ENCODE results near the gene GLG1.
"Not testable (repeated sequence)": the region's sequence is repeated elsewhere in the genome, so short reads cannot be mapped to it uniquely, and the experiment has no call there.

The GLG1 gene

DNA sequence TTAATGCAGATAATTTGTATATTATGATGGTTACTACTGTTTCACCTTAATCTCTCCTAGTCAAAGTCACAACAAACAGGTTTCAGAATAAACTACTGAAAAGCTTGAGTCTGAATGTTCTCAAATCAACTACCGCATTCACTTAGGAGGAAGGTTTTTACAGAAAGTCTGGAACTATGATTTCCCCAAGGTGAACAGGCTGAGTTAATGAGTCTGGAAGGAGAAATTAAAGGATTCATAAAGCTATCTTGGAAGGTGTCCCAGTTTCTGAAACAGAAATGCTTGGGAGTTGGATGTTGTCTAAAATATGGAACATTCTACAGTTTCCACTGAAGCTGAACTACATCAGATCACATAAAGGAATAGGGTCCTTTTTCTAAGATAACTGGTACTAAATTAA, 69.2 kb downstream of the GLG1 start:
- not testable (repeated sequence) for DNase-seq (ENCODE audit: low read depth)

DNA sequence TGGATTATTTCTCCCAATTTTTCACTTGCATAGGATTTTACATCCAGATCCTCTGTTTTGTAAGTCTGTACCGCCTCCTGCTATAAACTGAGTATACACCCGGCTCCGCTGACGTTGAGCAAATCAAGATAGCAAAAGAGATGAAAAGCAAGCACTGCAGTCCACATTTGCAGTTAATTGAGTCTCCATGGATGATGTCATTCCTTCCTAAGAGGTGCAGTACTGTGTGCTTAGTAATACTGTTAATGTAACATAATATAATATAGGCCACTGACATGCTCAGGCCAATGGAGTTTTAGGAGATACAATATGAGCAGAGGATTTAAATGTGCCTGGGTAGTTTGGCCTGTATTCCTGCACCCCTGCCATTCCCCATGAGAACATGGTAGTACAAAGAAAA, 72.3 kb downstream of the GLG1 start:
- peak; percentile 39 for DNase-seq (ENCODE audit: low read depth)

DNA sequence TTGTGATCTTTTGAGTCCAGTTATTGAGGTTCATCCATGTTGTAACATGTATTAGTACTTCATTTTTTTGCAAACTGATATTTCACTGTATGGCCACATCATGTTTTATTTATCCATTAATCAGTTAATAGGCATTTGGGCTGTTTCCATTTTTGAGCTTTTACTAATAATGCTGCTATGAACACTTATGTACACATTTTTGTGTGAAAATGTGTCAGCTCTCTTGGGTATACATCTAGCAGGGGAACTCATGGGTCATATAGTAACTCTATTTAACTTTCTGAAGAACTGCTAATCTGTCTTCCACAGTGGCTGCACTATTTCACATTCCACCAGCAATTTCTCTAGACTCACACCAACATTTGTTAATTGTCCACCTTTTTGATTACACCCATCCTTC, 82.0 kb downstream of the GLG1 start:
- DNase-seq (ENCODE audit: low read depth) = no peak

DNA sequence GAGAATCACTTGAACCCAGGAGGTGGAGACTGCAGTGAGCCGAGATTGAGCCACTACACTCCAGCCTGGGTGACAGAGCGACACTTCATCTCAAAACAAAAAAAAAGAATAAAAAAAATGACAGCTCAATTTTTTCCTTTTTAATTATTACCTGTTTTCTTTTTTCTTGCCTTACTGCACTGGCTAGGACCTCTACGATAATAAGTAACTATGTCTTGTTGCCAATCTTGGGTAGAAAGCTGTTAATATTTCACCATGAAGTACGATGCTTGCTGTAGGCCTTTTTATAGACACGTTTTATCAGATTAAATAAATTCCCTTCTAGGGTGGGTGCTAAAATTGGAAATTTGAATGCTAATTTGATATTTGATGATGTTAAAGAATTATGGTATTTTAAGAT, 82.8 kb downstream of the GLG1 start:
- no peak for DNase-seq (ENCODE audit: low read depth)

DNA sequence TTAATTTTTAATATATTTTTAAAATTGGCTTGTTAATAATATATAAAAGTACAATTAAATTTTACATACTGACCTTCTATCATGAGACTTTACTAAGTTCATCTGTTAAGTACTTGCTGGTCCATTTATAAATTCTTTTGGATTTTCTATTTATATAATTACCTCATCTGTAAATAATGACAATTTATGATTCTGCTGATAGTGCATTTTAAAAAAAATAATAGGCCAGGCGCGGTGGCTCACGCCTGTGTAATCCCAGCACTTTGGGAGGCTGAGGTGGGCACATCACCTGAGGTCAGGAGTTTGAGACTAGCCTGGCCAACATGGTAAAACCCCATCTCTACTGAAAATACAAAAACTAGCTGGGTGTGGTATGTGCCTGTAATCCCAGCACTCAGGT, 83.2 kb downstream of the GLG1 start:
- DNase-seq (ENCODE audit: low read depth) = not testable (repeated sequence)

DNA sequence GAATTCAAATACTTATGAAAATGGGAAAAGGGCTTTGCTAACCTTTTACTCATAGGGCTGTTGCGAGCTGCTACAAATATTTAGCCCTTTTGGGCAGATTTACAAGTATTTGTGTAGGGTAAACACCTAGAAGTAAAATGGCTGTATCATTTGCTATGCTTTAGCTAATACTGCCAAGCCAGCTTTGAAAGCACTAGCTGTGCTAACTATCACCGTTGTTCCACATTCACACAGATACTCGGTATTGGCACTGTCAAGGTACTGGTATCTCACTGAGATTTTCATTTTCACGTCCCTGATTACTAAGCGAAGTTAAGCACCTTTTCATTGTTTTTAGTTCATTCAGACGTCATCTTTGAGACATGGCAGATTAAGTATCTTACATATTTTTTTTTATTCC, 84.8 kb downstream of the GLG1 start:
- no peak for DNase-seq (ENCODE audit: low read depth)

DNA sequence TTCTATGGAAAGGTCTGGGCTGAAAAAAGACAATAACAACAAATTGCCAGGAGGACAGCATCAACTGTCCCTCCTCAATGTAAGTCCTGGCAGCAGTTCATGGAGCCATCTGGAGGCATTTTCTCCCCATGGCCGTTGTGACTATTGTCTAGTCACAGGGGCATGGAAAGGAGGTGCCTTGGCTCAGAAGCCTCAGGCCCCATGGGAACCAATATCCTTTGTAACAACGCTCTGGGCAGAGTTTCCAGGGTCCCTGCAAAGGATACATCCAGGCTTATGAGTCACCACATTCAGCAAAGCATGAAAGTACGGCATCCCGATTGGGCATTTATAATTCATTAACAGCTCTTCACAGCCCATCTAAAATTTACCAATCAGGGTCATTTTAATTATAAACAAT, 85.2 kb downstream of the GLG1 start:
- peak; percentile 59 for DNase-seq (ENCODE audit: low read depth)

DNA sequence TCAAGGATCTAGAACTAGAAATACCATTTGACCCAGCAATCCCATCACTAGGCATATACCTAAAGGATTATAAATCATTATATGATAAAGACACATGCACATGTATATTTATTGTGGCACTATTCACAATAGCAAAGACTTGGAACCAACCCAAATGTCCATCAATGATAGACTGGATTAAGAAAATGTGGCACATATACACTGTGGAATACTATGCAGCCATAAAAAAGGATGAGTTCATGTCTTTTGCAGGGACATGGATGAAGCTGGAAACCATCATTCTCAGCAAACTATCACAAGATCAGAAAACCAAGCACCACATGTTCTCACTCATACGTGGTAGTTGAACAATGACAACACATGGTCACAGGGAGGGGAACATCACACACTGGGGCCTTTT, 88.0 kb downstream of the GLG1 start:
- DNase-seq (ENCODE audit: low read depth) = not testable (repeated sequence)

DNA sequence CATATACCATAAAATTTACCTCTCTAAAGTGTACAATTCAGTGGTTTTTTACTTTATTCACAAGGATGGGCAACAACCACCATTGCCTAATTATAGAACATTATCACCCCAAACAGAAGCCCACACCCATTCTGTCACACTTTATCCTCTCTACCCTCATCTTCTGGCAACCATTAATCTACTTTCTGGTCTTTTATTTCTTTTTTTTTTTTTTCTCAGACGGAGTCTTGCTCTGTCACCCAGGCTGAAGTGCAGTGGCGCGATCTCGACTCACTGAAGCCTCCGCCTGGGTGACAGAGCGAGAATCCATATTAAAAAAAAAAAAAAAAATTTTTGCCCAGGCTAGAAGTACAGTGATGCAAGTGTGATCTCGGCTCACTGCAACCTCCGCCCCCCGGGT, 95.0 kb downstream of the GLG1 start:
- no peak for DNase-seq (ENCODE audit: low read depth)

DNA sequence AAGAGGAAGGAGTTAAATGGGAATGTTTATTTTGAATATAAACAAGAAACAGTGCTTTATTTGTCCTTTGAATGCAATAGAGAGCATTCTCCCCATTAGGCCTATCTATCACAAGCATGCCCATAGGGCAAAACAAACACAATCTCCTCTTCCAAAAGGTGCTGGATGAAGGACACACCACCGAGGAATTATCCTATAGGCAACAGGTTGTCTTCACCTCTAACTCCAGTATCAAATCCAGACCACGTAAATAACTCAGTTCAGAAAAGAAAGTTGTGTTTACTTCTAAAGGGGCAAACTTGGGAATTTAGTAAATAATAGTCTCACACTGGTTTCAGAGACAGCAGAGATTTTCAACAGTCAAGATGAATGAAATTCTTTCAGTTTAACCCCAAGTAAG, 101.9 kb downstream of the GLG1 start:
- no peak for DNase-seq (ENCODE audit: low read depth)

DNA sequence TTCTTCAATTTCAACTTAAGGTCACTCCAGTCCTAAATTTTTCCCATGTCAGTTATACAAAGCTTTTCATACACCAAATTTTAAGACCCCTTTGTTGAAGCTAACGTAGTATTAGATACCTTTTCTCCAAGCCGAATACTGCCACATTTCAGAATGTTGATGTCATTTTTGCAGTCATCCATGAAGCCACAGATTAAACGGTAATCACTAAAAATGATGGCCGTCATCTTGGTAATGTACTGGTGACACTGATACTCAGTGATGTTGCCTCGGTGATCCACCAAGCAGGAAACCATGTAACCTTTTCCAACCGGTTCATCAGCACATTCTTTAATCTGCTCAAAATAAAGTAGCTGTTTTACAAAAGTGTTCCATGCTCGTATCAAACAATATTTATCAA, 103.5 kb downstream of the GLG1 start:
- no peak for DNase-seq (ENCODE audit: low read depth)

DNA sequence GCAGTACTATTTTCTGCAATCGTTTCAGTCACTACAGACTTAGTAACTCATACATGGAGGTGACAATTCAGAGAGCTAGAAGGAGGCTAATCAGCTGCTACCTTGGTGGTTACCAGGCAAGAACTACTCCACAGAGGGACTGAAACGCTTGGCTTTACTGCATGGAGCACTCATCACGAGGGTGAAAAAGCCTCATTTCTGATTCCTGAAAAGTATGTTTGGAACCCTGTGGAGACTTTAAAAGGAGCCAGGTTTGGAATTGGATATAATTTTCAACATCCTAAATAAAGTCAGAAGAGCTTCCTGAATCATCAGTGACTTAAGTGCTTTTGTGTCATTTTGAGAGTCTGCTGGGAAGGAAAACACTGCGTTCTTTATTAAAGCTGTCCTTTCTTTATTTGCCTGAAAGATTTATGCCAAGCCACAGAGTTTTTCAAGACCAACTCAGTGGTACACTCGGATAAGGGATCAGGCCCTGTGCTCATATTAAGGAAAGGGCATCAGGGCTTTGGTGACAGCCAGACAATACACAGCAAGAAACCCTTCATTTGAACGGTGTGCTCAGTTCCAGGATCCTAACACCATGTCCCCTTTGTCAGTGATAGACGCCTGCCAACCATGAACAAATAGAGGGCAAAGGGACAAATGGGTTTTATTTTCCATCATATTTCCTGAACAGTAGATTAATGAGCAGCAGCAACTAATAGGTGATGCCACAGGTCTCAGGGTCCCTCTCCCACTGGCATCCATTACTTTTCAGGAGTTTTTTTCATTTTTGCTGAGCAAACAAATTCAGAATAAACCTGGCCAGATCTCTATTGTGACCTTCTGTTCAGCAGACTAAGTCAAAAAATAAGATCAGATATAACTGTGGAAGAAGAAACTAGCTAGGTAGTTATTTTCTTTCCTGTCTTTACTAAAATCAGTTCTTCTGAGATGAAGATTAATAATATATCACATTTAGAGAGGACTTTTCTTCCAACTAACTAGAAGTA, 105.1 kb downstream of the GLG1 start:
- no peak for DNase-seq (ENCODE audit: low read depth)

DNA sequence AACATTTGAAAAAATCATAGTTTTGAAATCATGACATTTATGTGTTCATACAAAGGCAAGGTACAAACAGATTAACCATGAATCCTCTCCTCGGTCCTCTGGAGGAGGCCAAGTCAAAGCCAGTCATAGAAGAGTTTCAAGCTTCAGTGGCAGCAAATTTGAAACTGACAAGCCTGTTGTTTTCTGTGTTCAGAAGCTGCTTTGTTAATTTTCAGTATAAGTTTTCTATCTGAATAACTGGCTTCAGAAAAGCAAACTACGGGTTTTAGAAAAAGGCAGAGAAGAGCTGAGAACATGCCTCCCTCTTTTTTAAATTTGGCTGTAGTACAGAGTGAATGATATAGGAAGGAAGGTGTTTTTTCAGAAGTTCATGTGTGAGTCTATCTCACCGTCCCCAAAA, 106.0 kb downstream of the GLG1 start:
- no peak for DNase-seq (ENCODE audit: low read depth)

DNA sequence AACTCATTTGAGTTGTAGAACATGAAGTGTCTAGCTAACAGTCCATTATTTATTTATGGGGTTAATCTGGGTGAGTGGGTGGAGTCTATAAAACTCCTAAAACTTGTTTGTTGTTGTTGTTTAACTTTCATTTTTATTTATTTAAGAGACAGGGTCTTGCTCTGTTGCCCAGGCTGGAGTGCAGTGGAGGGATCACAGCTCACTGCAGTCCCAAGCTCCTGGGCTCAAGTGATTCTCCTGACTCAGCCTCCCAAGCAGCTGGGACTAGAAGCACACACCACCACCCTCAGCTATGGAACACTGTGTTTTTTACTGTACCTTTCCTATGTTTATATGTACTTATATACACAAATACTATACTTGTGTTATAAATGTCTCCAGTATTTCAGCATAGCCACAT, 107.8 kb downstream of the GLG1 start:
- DNase-seq (ENCODE audit: low read depth) = no peak

DNA sequence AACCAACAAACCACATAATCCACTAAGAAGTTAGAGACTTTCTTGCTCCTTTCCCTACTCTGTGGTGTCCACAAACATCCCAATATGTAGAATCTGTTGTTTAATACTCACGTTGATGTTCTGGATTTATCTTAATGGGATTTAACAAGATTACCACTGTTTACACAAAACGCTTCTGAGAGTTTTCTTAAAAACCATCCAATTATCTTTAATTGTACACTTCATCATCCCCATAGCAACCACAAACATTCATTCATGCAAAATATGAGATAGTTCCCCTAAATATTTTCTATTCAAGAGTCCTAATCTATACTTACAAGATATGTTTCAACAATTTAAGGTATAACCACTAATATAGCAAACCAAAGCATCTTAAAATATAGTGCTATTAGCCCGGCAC, 109.2 kb downstream of the GLG1 start:
- DNase-seq (ENCODE audit: low read depth) = no peak

DNA sequence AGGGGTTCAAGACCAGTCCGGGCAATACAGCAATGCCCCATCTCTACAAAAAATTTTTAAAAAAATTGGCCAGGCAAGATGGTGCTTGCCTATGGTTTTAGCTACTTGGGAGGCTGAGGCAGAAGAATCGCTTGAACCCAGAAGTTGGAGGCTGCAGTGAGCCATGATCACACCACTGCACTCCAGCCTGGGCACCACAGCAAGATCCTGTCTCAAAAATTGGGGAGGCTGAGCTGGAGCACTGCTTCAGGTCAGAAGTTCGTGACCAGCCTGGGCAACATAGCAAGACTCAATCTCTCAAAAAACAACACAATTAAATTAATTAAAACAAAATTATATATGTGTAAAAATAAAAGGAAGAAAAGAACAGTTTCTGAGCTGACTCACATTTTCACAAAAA, 110.9 kb downstream of the GLG1 start:
- DNase-seq (ENCODE audit: low read depth) = no peak

DNA sequence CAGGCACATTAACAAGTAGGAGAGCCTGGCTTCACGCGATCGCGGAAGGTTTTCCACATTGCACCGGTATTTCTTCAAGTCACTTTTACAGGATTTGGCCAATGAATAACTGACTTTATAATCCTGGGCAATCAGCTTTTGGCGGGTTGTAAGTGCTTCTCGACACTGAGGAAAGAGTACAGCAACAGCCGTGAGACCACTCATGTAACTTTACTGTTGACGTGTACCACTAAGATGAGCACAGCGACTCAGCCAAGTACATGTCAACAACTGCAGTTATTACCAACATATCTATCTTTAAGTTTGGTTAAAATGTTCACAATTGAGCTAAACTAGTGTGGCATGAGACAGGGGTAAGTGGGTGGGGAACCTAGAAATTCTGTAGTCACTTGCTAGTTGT, 113.9 kb downstream of the GLG1 start:
- DNase-seq (ENCODE audit: low read depth) = no peak

DNA sequence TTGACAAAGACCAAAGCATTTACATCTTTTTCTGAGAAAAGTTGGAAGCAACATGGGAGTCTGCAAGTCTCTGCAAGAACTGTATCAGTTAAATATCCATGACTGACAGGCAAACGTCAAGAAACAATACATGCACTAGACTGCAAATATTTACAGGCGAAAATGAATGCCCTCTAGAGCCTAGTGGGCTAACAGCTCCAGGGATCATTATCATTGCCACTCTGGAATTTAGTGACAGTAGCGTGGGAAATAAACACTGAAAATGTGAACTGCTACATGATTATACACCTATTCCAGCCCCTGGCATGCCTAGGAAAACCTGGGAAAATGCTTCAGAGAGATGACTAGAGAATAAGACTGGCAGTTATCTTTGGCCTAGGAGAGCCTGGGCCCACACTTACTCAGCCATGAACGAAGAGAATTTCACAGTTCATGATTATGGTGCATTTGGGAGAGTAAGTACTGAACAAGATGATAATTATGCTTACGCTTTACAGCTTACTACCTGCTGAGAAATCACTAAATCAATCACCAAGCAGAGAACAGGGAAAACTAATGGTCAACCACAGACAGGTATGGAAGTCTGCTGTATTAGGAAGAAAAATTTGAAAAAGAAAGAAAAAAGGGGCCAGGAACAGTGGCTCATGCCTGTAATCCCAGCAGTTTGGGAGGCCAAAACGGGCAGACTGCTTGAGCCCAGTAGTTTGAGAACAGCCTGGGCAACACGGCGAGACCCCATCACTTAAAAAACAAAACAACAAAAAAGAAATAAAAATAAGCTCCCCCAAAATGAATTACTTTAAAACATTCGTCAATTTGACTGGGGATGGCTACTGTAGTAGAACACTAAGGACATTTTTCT, 119.0 kb downstream of the GLG1 start:
- no peak for DNase-seq (ENCODE audit: low read depth)

DNA sequence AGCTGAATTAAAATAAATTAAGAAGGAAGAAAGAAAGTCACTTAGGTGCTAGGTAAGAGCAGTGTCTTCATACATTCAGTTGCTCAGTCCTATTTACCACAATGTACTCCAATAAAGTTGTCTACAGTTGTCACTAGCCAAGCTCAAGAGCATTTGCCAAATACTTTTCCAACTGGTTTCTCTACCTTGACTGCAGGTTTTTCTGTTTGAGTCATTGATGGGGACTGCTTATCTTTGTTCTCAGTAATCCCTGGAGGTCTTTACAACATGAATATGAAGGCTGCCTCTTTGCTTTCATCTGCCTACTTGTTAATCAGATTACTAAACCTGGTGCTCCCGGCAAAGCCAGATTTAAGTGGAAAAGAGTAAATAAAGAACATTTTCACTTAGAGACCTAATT, 121.0 kb downstream of the GLG1 start:
- DNase-seq (ENCODE audit: low read depth) = no peak

DNA sequence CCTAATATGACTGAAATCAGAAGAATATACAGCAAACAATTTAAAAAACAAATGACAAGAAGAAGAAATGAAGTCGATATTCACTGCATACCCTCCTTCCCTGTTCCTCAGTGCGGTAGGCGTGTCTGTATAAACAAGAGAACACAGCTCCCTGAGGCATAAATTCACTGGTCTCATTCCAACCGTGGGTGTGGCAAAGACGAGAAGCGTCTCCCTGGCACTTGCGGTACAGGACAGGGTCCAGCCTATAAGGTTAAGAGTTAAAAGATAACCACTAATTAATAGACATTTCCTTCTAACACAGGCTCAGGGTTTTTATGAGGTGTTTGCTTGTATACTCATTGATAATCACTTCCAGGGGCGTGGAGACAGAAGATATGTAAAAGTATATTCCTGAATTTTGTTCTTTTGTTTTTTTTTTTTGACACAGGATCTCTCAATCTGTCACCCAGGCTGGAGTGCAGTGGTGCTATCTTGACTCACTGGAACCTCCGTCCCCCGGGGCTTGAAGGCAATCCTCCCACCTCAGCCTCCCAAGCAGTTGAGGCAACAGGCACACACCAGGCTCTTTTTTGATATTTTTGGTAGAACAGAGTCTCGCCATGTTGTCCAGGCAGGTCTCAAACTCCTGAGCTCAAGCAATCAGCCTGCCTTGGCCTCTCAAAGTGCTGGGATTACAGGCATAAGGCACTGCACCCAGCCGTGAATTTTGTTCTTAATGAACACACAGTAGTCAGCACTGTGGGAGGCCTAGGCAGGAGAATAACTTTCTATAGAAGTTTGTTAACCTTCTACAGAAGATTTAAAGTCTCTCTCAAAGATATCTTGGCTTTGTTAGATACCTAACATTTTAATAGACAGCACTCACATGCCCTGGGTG, 126.5 kb downstream of the GLG1 start:
- DNase-seq (ENCODE audit: low read depth) = peak; percentile 83

DNA sequence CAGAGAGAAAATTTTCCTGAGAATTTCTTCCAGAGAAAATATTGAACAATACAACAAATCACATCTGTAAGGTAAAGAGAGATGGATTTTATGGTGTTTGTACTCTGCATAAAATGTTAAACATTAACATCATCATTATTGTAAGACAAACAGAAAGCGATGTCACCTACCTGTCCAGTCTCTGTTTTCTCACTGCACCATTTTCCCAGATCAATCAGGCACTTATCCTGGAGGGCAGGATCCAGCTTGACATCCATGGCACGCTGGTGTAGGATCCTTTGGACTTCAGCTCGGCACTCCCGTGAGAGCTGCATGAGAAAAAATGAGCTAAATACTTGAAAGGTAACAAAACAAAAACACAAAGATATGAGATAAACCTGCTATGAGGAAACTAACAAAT, 129.7 kb downstream of the GLG1 start:
- DNase-seq (ENCODE audit: low read depth) = no peak

DNA sequence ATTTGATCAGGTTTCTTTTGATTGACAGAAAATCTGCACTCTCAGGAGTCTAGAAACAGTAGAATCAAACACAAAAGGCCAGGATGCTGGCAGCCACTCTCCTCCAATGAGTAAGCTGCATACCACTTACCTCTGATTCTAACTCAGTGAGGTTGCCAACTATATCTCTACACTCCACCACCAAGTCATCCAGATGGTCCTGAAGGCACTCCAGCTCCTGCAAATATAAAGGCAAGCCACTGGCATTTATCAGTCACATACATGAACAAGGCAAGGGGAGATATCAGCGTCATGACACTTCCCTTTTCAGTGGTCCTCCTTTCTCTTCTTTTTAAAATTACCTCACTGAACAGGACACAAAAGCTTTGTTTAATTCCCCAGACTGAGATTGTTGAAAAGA, 132.5 kb downstream of the GLG1 start:
- DNase-seq (ENCODE audit: low read depth) = no peak

Data from ELR (cell line).